HCT116 (cell line): ENCODE measurements around the gene ANAPC2. TPM values are rescaled to one million over a fixed set of nuclear protein-coding genes. Genes with fewer than 3 reads are reported as not detected.

Experiments used
- ATAC-seq: fragments of 200-7000 bp; cut with Tn5 transposase; 2 replicates; pipeline ENCODE4 v1.9.1; 2020; ENCODE audit warnings: mild to moderate bottlenecking, moderate library complexity
- BruUV-seq: library from RNA; stranded (reverse); fragments of 400-500 nt; replicated peaks from 2 replicates; lab custom pipeline; 2021; lab: Mats Ljungman, UMichigan
- CTCF ChIA-PET: fragments of 300-600 bp; sonication (Branson Sonifier 250); formaldehyde crosslinking; loops from one replicate; lab custom pipeline; 2021; ENCODE audit warnings: antibody characterized with exemption; lab: Charles Lee
- POLR2A ChIA-PET: fragments of 300-600, 350-600 bp; sonication (Branson Sonifier 250); formaldehyde crosslinking; loops from one replicate; lab custom pipeline; 2021; ENCODE audit warnings: antibody characterized with exemption; lab: Charles Lee
- RAD21 ChIA-PET, 2 experiments: fragments of 300-600 bp; sonication (Branson Sonifier 250); formaldehyde crosslinking; loops; one replicate each; lab custom pipeline; 2023; ENCODE audit warnings: low total read pairs in 2 of 2; ENCODE audit not compliant: uncharacterized antibody in 2 of 2, unreplicated experiment in 2 of 2, low non-redundant PET in 1 of 2; lab: Charles Lee
- DNase-seq: peaks from one replicate; pipeline ENCODE4 v3.0.0-alpha.2; 2010; ENCODE audit warnings: low read depth, low spot score
- H2AFZ ChIP-seq: fragments of 200-600 bp; shearing (Covaris generic), sonication (generic); 2 replicates; pipeline ENCODE4 v1.6.1; 2017; ENCODE audit warnings: low read depth, mixed run types, mixed read lengths, antibody characterized with exemption, low read length; ENCODE audit not compliant: poor library complexity, severe bottlenecking
- H3K27ac ChIP-seq: 2 replicates; pipeline ENCODE4 v1.5.1; 2012; ENCODE audit warnings: low read depth, low read length
- H3K27me3 ChIP-seq: fragments of 200-600 bp; sonication (generic); 2 replicates; pipeline ENCODE4 v1.6.1; 2016; ENCODE audit warnings: mixed run types, low read length, mixed read lengths; ENCODE audit not compliant: insufficient read depth
- H3K36me3 ChIP-seq, 2 experiments: fragments of 200-500 bp in 1 of 2; fragments of 200-600 bp in 1 of 2; sonication (Bioruptor generic) in 1 of 2; sonication (generic) in 1 of 2; 2 replicates each; pipeline versions ENCODE4 v1.5.1 to v1.6.1; 2014 to 2016; ENCODE audit warnings: low read length in 2 of 2, inconsistent platforms in 1 of 2, mixed read lengths in 1 of 2, mixed run types in 1 of 2; ENCODE audit not compliant: insufficient read depth in 2 of 2, control insufficient read depth in 1 of 2
- H3K4me1 ChIP-seq, 2 experiments: fragments of 200-600 bp in 1 of 2; sonication (generic) in 1 of 2; 2 replicates each; pipeline versions ENCODE4 v1.5.1 to v1.6.1; 2012 to 2017; ENCODE audit warnings: low read length in 2 of 2, inconsistent platforms in 1 of 2, mild to moderate bottlenecking in 1 of 2, mixed read lengths in 1 of 2, mixed run types in 1 of 2, moderate library complexity in 1 of 2; ENCODE audit not compliant: insufficient read depth in 2 of 2, control insufficient read depth in 1 of 2
- H3K4me2 ChIP-seq: fragments of 200-600 bp; sonication (generic); 2 replicates; pipeline ENCODE4 v1.6.1; 2017; ENCODE audit warnings: mixed run types, low read length, mixed read lengths
- H3K4me3 ChIP-seq, 2 experiments: fragments of 200-600 bp in 1 of 2; sonication (generic) in 1 of 2; replicated peaks in 1 of 2; 2 replicates each; pipeline ENCODE4 v1.5.1; 2011 to 2016; ENCODE audit warnings: low read length in 2 of 2, control low read depth in 1 of 2, low read depth in 1 of 2, mild to moderate bottlenecking in 1 of 2, mixed read lengths in 1 of 2, mixed run types in 1 of 2
- H3K79me2 ChIP-seq: fragments of 200-600 bp; sonication (generic); 2 replicates; pipeline ENCODE4 v1.6.1; 2017; ENCODE audit warnings: mild to moderate bottlenecking, mixed run types, low read length, moderate library complexity, mixed read lengths; ENCODE audit not compliant: insufficient read depth
- H3K9ac ChIP-seq: fragments of 200-600 bp; sonication (generic); 2 replicates; pipeline ENCODE4 v1.6.1; 2016; ENCODE audit warnings: low read length, mixed read lengths
- H3K9me2 ChIP-seq: fragments of 200-600 bp; sonication (generic), shearing (Covaris generic); 2 replicates; pipeline ENCODE4 v1.6.1; 2017; ENCODE audit warnings: mixed run types, mild to moderate bottlenecking, moderate library complexity; ENCODE audit not compliant: insufficient read depth
- H3K9me3 ChIP-seq, 2 experiments: fragments of 200-500 bp in 1 of 2; fragments of 200-600 bp in 1 of 2; sonication (Bioruptor generic) in 1 of 2; sonication (generic) in 1 of 2; 2 replicates each; pipeline ENCODE4 v1.6.1; 2014 to 2017; ENCODE audit warnings: low read length in 2 of 2, mixed read lengths in 2 of 2, inconsistent platforms in 1 of 2, low read depth in 1 of 2, mild to moderate bottlenecking in 1 of 2, mixed run types in 1 of 2, moderate library complexity in 1 of 2; ENCODE audit not compliant: control insufficient read depth in 1 of 2, insufficient read depth in 1 of 2
- H4K20me1 ChIP-seq: fragments of 200-600 bp; sonication (generic), shearing (Covaris generic); 2 replicates; pipeline ENCODE4 v1.6.1; 2017; ENCODE audit warnings: mixed run types, mild to moderate bottlenecking, moderate library complexity; ENCODE audit not compliant: insufficient read depth
- CBX3 ChIP-seq: IDR thresholded peaks from 2 replicates; pipeline ENCODE4 v1.6.1; 2012; ENCODE audit warnings: low read depth
- POLR2A ChIP-seq: IDR thresholded peaks from 2 replicates; pipeline ENCODE4 v1.7.0; 2011; ENCODE audit warnings: borderline replicate concordance; ENCODE audit not compliant: insufficient read depth, insufficient read length; ENCODE audit errors: extremely low read depth
- POLR2AphosphoS5 ChIP-seq: IDR thresholded peaks from 2 replicates; pipeline ENCODE4 v1.6.1; 2011; ENCODE audit warnings: mild to moderate bottlenecking, low read depth, low read length, moderate library complexity
- YY1 ChIP-seq: IDR thresholded peaks from 2 replicates; pipeline ENCODE4 v1.6.1; 2011; ENCODE audit warnings: low read length, low read depth, moderate library complexity, mild to moderate bottlenecking; ENCODE audit not compliant: insufficient replicate concordance; ENCODE audit errors: extremely low read depth
- ZFX ChIP-seq: fragments of 450-650 bp; IDR thresholded peaks from 2 replicates; pipeline ENCODE4 v1.6.1; 2017
- ZNF274 ChIP-seq: fragments of 200-500 bp; sonication (Bioruptor generic); IDR thresholded peaks from 2 replicates; pipeline ENCODE4 v1.6.1; 2014; ENCODE audit warnings: mild to moderate bottlenecking, low read depth, low read length, inconsistent platforms
- intact Hi-C: fragments of 100-400 bp; cut with micrococcal nuclease; formaldehyde crosslinking; loops from 2 replicates; pipeline ENCODE4 v1.10.0; 2022
- total RNA-seq: library from RNA; stranded (reverse); gene quantifications from one replicate; pipeline ENCODE4 v1.2.1, GENCODE V29; 2021; ENCODE audit not compliant: unreplicated experiment
- TF ChIP-seq, protein P1 (sequence below): IDR thresholded peaks from 2 replicates; pipeline ENCODE4 v1.6.1; 2011; ENCODE audit warnings: mild to moderate bottlenecking, low read length, moderate library complexity; ENCODE audit not compliant: insufficient replicate concordance; ENCODE audit errors: extremely low read depth

Gene ANAPC2
- total RNA-seq, 1 experiment from 2014 or later: 75.5 TPM

DNA sequence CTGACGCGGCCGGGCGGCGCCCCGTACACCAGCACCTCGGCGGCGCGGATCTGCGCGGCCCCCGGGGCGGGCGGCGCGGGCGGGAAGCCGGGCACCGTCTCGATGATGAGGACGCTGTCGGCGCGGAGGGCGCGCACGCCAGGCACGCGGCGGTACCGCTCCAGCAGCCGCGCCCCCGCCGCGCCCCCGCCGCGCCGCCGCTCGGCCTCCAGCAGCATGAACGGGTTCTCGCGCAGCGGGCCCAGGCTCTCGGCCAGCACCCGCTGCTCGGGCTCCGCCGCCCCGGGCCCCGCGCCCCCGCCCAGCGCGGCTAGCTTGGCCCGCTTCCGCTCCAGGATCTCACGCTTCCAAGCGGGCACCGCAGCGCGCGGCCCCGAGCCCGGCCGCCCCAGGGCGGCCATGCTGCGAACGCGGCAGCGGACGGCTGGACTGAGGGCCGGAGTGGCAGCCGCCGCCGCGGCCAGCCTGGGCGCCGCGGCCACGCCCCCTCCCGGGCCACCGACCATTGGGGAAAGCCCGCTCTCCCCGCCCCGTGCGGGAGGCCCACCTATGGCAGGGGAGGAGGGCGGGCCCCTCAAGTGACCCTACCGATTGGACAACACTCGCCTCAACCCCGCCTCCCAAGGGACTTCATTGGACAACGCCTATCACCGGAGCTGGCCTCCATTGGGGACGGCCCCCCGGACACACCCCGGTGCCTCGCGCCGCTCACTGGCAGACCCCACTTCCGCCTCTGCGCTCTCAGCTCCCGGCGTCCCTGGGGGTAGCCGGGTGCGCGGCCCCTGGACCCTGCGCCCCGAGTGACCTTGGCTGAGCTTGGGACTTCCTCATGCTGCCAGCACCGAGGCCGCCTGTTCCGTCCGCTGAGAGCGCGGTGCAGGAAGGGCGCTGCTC lies 12.2 kb upstream of the ANAPC2 start, which contains the start of gene TPRN:
Gene TPRN, minus strand, starts transcription at position 431 of the 894 bp plus-strand sequence. Its CDS starts 30 bp downstream, at position 401.
- Histone ChIP-seq H3K4me1 (peaks cover 32 to 54% of the 10 kb centered on the region in 2 experiments), H2AFZ (no peak within 1 kb of the TSS), H3K27ac (peak within 1 kb of the TSS; percentile 85), H3K9me2 (no peaks in the 10 kb centered on the region), H3K4me2 (peak within 1 kb of the TSS; percentile 95), H3K79me2 (peaks cover 44% of the 10 kb centered on the region), H3K4me3 (peak within 1 kb of the TSS; percentile 61 to 81), H3K27me3 (no peaks in the 10 kb centered on the region), H3K9ac (peak within 1 kb of the TSS; percentile 77), H3K9me3 (no peaks in the 10 kb centered on the region), H3K36me3 (0 out of 4 replicates have a peak, but pooled peaks cover 0 to 3% of the 10 kb centered on the region in 2 experiments), H4K20me1 (no peaks in the 10 kb centered on the region)
- intact Hi-C loops: loop anchor here (1.0 kb wide), 1 partner anchor 41 kb away; the partner anchor contains the start of gene TUBB4B
- TF ChIP-seq POLR2A (peak; percentile 95), YY1 (peak; percentile 88), CBX3 (no peak), ZNF274 (no peak), POLR2AphosphoS5 (peak; percentile 99), ZFX (peak; percentile 71; the same call in 1 of the 2 replicates)
- TF ChIP-seq, protein P1, sequence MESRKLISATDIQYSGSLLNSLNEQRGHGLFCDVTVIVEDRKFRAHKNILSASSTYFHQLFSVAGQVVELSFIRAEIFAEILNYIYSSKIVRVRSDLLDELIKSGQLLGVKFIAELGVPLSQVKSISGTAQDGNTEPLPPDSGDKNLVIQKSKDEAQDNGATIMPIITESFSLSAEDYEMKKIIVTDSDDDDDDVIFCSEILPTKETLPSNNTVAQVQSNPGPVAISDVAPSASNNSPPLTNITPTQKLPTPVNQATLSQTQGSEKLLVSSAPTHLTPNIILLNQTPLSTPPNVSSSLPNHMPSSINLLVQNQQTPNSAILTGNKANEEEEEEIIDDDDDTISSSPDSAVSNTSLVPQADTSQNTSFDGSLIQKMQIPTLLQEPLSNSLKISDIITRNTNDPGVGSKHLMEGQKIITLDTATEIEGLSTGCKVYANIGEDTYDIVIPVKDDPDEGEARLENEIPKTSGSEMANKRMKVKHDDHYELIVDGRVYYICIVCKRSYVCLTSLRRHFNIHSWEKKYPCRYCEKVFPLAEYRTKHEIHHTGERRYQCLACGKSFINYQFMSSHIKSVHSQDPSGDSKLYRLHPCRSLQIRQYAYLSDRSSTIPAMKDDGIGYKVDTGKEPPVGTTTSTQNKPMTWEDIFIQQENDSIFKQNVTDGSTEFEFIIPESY: no peak
- ATAC-seq (peak; percentile 93), DNase-seq (peak; percentile 96)
- no TSS peak for BruUV-seq
- POLR2A ChIA-PET: interaction anchor here (0.8 to 1.2 kb wide), 12 partner anchors 10 to 132 kb away, joined by 3 to 17 read pairs (median 4); partner anchors contain the start of genes ANAPC2, MAN1B1, RNF224 and SSNA1
- RAD21 ChIA-PET: interaction anchor here in 1 of 2 experiments (1.1 kb wide), 1 partner anchor 11 kb away, joined by 4 read pairs; the partner anchor contains the start of gene SSNA1
- CTCF ChIA-PET: interaction anchor here (0.5 to 2.0 kb wide), 6 partner anchors 12 to 151 kb away, joined by 3 to 7 read pairs (median 3); partner anchors contain the start of genes CYSRT1 and RNF224
